B cell (primary cell): ENCODE data around the gene UTP3. TPM values are rescaled to one million over a fixed set of nuclear protein-coding genes. Genes with fewer than 3 reads are reported as not detected.
A peak's percentile ranks its signal among the peaks of the same experiment; 100 is the strongest.
"Not testable (repeated sequence)": the region's sequence is repeated elsewhere in the genome, so short reads cannot be mapped to it uniquely, and the experiment has no call there.

Experiments
- ATAC-seq: fragments of 200-7000 bp; cut with Tn5 transposase; one replicate; pipeline ENCODE4 v1.10.0; 2021; ENCODE audit warnings: low read depth, mild to moderate bottlenecking, moderate number of reproducible peaks, moderate library complexity
- CTCF ChIA-PET: fragments of 350-600 bp; sonication (Branson Sonifier 250); formaldehyde crosslinking; loops from one replicate; lab custom pipeline; 2021; ENCODE audit warnings: antibody characterized with exemption, inconsistent platforms; lab: Charles Lee
- POLR2A ChIA-PET: fragments of 350-600 bp; sonication (Branson Sonifier 250); formaldehyde crosslinking; loops from one replicate; lab custom pipeline; 2021; ENCODE audit warnings: antibody characterized with exemption; lab: Charles Lee
- DNase-seq: peaks from one replicate; pipeline ENCODE4 v3.0.0; 2013
- H2AFZ ChIP-seq: 2 replicates; pipeline ENCODE4 v1.6.1; 2012; ENCODE audit warnings: mild to moderate bottlenecking, low read depth, low read length; ENCODE audit not compliant: insufficient read depth, poor library complexity, severe bottlenecking
- H3K27ac ChIP-seq, 2 donors: 1 replicate in 1 of 2; 2 replicates in 1 of 2; pipeline ENCODE4 v1.5.1; 2012 to 2013; ENCODE audit warnings: low read length in 2 of 2, mild to moderate bottlenecking in 2 of 2, moderate library complexity in 1 of 2
- H3K27me3 ChIP-seq, 4 experiments: fragments of 200-600 bp in 1 of 4; sonication (generic) in 1 of 4; replicated peaks in 1 of 4; 1 replicate in 2 of 4; 2 replicates in 2 of 4; pipeline versions ENCODE4 v1.6.1 to v1.7.0; 2013 to 2016; ENCODE audit warnings: low read length in 3 of 4, mild to moderate bottlenecking in 2 of 4, mixed read lengths in 1 of 4, moderate library complexity in 1 of 4; ENCODE audit not compliant: insufficient read depth in 4 of 4, control insufficient read depth in 3 of 4; ENCODE audit errors: control extremely low read depth in 1 of 4
- H3K36me3 ChIP-seq, 2 experiments: replicated peaks in 1 of 2; 1 replicate in 1 of 2; 2 replicates in 1 of 2; pipeline versions ENCODE4 v1.6.1 to v1.7.1; 2013; ENCODE audit warnings: low read length in 1 of 2; ENCODE audit not compliant: insufficient read depth in 2 of 2, control insufficient read depth in 1 of 2; ENCODE audit errors: control extremely low read depth in 1 of 2, extremely low read depth in 1 of 2
- H3K4me1 ChIP-seq, 2 donors: fragments of 200-600 bp in 1 of 2; sonication (generic) in 1 of 2; 1 replicate in 1 of 2; 2 replicates in 1 of 2; pipeline versions ENCODE4 v1.5.1 to v1.6.1; 2013 to 2017; ENCODE audit warnings: low read length in 2 of 2; ENCODE audit not compliant: control insufficient read depth in 2 of 2, insufficient read depth in 2 of 2
- H3K4me2 ChIP-seq: replicated peaks from 2 replicates; pipeline ENCODE3; 2012; ENCODE audit warnings: mild to moderate bottlenecking, low read depth, low read length; ENCODE audit not compliant: poor library complexity, severe bottlenecking
- H3K4me3 ChIP-seq, 5 experiments: fragments of 200-600 bp in 1 of 5; sonication (generic) in 1 of 5; 1 replicate in 3 of 5; 2 replicates in 2 of 5; pipeline versions ENCODE4 v1.5.1 to v1.7.0; 2011 to 2016; ENCODE audit warnings: low read length in 4 of 5, mild to moderate bottlenecking in 4 of 5, low read depth in 2 of 5, control low read depth in 1 of 5, moderate library complexity in 1 of 5; ENCODE audit not compliant: insufficient read depth in 1 of 5; ENCODE audit errors: control extremely low read depth in 1 of 5, extremely low read depth in 1 of 5
- H3K79me2 ChIP-seq: fragments of 200-600 bp; sonication (generic); one replicate; pipeline ENCODE4 v1.6.0; 2016; ENCODE audit warnings: low read length; ENCODE audit not compliant: control insufficient read depth, insufficient read depth
- H3K9ac ChIP-seq: fragments of 200-600 bp; sonication (generic); 2 replicates; pipeline ENCODE4 v1.6.1; 2017; ENCODE audit warnings: mild to moderate bottlenecking, low read length, moderate library complexity
- H3K9me3 ChIP-seq, 3 donors: one replicate each; pipeline versions ENCODE4 v1.6.1 to v1.7.1; 2013; ENCODE audit warnings: low read length in 2 of 3; ENCODE audit not compliant: control insufficient read depth in 2 of 3, insufficient read depth in 1 of 3; ENCODE audit errors: control extremely low read depth in 1 of 3
- H4K20me1 ChIP-seq: 2 replicates; pipeline ENCODE4 v1.6.0; 2012; ENCODE audit warnings: mild to moderate bottlenecking, low read length; ENCODE audit not compliant: insufficient read depth, control insufficient read depth, poor library complexity, severe bottlenecking
- H3K27ac Mint-ChIP-seq: one replicate; pipeline ENCODE4 v1.8.0; 2021; ENCODE audit warnings: mixed read lengths
- H3K27me3 Mint-ChIP-seq: one replicate; pipeline ENCODE4 v1.8.0; 2021; ENCODE audit warnings: mixed read lengths
- H3K4me1 Mint-ChIP-seq: one replicate; pipeline ENCODE4 v1.8.0; 2021; ENCODE audit warnings: mixed read lengths
- H3K4me3 Mint-ChIP-seq: one replicate; pipeline ENCODE4 v1.8.0; 2021; ENCODE audit warnings: mixed read lengths
- H3K9me3 Mint-ChIP-seq: one replicate; pipeline ENCODE4 v1.8.0; 2022; ENCODE audit warnings: mixed read lengths; ENCODE audit not compliant: insufficient read depth
- CTCF ChIP-seq: fragments of 200-600 bp; IDR thresholded peaks from one replicate; pipeline ENCODE4 v1.8.0; 2022; ENCODE audit warnings: antibody characterized with exemption, mild to moderate bottlenecking
- EZH2 ChIP-seq: IDR thresholded peaks from 2 replicates; pipeline ENCODE4 v1.6.1; 2012; ENCODE audit warnings: borderline replicate concordance, low read depth, mild to moderate bottlenecking, moderate library complexity, low read length; ENCODE audit not compliant: insufficient read depth, poor library complexity, severe bottlenecking
- WGBS: methylation state at CpG from one replicate; pipeline ENCODE4 v1.1.5; 2013; ENCODE audit warnings: missing lambda C conversion rate; ENCODE audit not compliant: insufficient coverage; 5-methylcytosine and 5-hydroxymethylcytosine counted together
- intact Hi-C: fragments of 100-400 bp; cut with micrococcal nuclease; formaldehyde crosslinking; loops from one replicate; pipeline ENCODE4 v1.10.0; 2022
- polyA plus RNA-seq: library from polyadenylated mRNA; depleted of rRNA; stranded (reverse); fragments of >200 nt; gene quantifications from 2 replicates; pipeline ENCODE4 v1.2.3, GENCODE V29; 2012
- total RNA-seq, 2 donors: library from RNA; stranded (reverse); fragments of 120-200 nt in 1 of 2; gene quantifications; 1 replicate in 1 of 2; 2 replicates in 1 of 2; pipeline versions ENCODE4 v1.2.3 to v1.2.4, GENCODE V29; 2013 to 2022

UTP3 gene
- total and polyA plus RNA-seq, 2 donors (not counting 1 experiment from before 2014, with no cell fraction given), result 6.2 to 42.2 TPM

DNA sequence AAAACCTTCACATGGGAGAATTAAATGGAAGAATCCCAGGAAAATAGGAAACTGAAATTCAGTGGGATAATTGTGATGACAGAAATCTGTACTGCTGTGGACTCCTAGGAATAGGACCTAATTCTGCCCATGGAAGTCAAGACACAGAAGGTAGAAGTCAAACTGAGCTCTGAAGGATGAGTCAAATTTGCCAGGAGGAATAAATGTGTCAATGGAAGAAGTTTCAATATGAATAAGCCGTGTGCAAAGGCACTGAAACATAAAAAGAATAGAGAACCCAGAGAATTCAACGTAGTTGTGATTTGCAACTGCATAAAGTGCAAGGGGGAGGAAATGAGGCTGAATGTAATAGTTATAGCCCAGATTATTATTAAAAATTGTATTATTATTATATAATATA lies 48.1 kb upstream of the UTP3 start:
- Mint-ChIP-seq H3K4me1 (no peaks in the 10 kb centered on the region), H3K27me3 (no peaks in the 10 kb centered on the region), H3K27ac (no peak overlapping the region), H3K4me3 (no peak overlapping the region), H3K9me3 (no peaks in the 10 kb centered on the region)
- ATAC-seq (no peak), DNase-seq (no peak)
- no peaks in the 10 kb centered on the region for H4K20me1 ChIP-seq
- H3K4me3 ChIP-seq, result no peak overlapping the region
- CTCF ChIA-PET, result no interaction called here
- no peaks in the 10 kb centered on the region for H3K4me1 ChIP-seq
- no peaks in the 10 kb centered on the region for H3K9me3 ChIP-seq
- WGBS, result no CpG with 5 or more reads among the region's 2 CpGs
- intact Hi-C loops, result no loop called here
- no peak overlapping the region for H3K4me2 ChIP-seq
- H3K27ac ChIP-seq, result no peak overlapping the region
- H3K9ac ChIP-seq, result no peak overlapping the region
- H3K79me2 ChIP-seq, result no peaks in the 10 kb centered on the region
- H3K36me3 ChIP-seq, result no peaks in the 10 kb centered on the region
- no peaks in the 10 kb centered on the region for H3K27me3 ChIP-seq
- POLR2A ChIA-PET, result no interaction called here
- H2AFZ ChIP-seq, result no peak overlapping the region
- TF ChIP-seq CTCF, result no peak
- no peak for TF ChIP-seq EZH2

- H3K9me3 Mint-ChIP-seq, H3K27me3 Mint-ChIP-seq, H2AFZ ChIP-seq, POLR2A ChIA-PET, H3K27me3 ChIP-seq, ATAC-seq, H3K4me1 Mint-ChIP-seq, H3K9ac ChIP-seq, H3K79me2 ChIP-seq, DNase-seq, intact Hi-C loops, H3K27ac ChIP-seq, H4K20me1 ChIP-seq, H3K4me2 ChIP-seq, H3K4me3 Mint-ChIP-seq, H3K9me3 ChIP-seq, H3K4me3 ChIP-seq: not testable (repeated sequence)
- CTCF ChIA-PET, result interaction anchor here (0.6 to 1.4 kb wide), 4 partner anchors 15 to 1652 kb away, joined by 3 to 4 read pairs (median 3); partner anchors contain the start of gene JCHAIN
- H3K4me1 ChIP-seq, result peaks cover 6 to 12% of the 10 kb centered on the region in 2 donors
- peaks cover 6 to 16% of the 10 kb centered on the region in 2 experiments for H3K36me3 ChIP-seq
- WGBS, result 100% methylated on average over 1 of the region's 4 CpGs
- peak overlapping the region; percentile 59 for H3K27ac Mint-ChIP-seq
Observed at GRCh38 chr4:70650741-70651140, 37.6 kb upstream of the UTP3 start.
